Bronchial smooth muscle cell (primary cell): ENCODE measurements around the gene SCGN. TPM values are rescaled to one million over a fixed set of nuclear protein-coding genes. Genes with fewer than 3 reads are reported as not detected.

Experiments used
- total RNA-seq: library from RNA; depleted of rRNA; stranded (reverse); fragments of >200 nt; gene quantifications from 2 replicates; pipeline ENCODE4 v1.2.1, GENCODE V29; 2014

Gene SCGN
- total RNA-seq: not detected in 2 replicates

DNA sequence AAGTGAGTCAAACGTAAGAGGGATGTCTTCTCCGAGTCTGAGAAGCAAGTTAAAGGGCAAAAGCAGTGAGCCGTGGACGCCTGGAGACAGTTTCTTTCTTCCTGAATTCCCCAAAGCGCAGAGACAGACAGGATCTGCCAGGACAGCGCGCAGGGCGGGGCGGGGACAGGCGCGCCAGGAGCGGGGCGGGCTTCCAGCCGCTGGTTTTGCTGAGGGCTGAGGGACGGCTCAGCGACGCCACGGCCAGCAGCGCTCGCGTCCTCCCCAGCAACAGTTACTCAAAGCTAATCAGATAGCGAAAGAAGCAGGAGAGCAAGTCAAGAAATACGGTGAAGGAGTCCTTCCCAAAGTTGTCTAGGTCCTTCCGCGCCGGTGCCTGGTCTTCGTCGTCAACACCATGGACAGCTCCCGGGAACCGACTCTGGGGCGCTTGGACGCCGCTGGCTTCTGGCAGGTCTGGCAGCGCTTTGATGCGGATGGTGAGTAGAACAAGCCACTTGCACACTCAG lies at the start of gene SCGN:
Gene SCGN (plus strand): TSS at position 209 of the 509 bp plus-strand sequence. CDS start 189 bp downstream, at position 398.

Other genes with a start within 250 kb of the SCGN start
- not detected in 2 replicates for gene SLC17A4, start 102.5 kb downstream of the SCGN start, total RNA-seq
- gene SLC17A1, start 179.8 kb downstream of the SCGN start, total RNA-seq: not detected in 2 replicates
- gene SLC17A3, start 222.0 kb downstream of the SCGN start, total RNA-seq: not detected in 2 replicates